ENCODE data around the gene IPO13.

The IPO13 gene

GRCh38 chr1:43913051-43913501, 33.7 kb upstream of the IPO13 start:
- Histone ChIP-seq H3K4me2 (ENCODE audit: low read length) (no peak overlapping the region), H3K27me3 (ENCODE audit: low read depth, low read length) (no peaks in the 10 kb centered on the region)

GRCh38 chr1:43913666-43914360, 32.9 kb upstream of the IPO13 start:
- Histone ChIP-seq H3K4me1 (ENCODE audit: low read length) (no peaks in the 10 kb centered on the region), H3K4me3 (ENCODE audit: low read length) (no peak overlapping the region), H3K27ac (ENCODE audit: low read length) (no peak overlapping the region), H3K9ac (ENCODE audit: low read length) (no peak overlapping the region), H3K27me3 (ENCODE audit: low read depth, low read length) (no peaks in the 10 kb centered on the region), H3K4me2 (ENCODE audit: low read length) (no peak overlapping the region), H4K20me1 (ENCODE audit: insufficient read depth, low read length) (no peaks in the 10 kb centered on the region), H3K79me2 (ENCODE audit: low read length) (no peaks in the 10 kb centered on the region), H2AFZ (ENCODE audit: low read depth, low read length) (no peak overlapping the region), H3K36me3 (replicated peaks; ENCODE audit: low read depth, low read length) (no peaks in the 10 kb centered on the region), H3K9me3 (ENCODE audit: insufficient read depth, low read length) (no peaks in the 10 kb centered on the region)
- TF ChIP-seq EZH2phosphoT487 (IDR thresholded peaks at IDR 0.05; ENCODE audit: low read depth) (no peak), CTCF (IDR thresholded peaks at IDR 0.05; ENCODE audit: low read depth, low read length) (no peak)

More at GRCh38 chr1:43913051-43913501, 33.7 kb upstream of the IPO13 start:
- TF ChIP-seq EZH2phosphoT487 (IDR thresholded peaks at IDR 0.05; ENCODE audit: low read depth) (no peak), CTCF (IDR thresholded peaks at IDR 0.05; ENCODE audit: low read depth, low read length) (no peak)
- Histone ChIP-seq H4K20me1 (ENCODE audit: insufficient read depth, low read length) (no peaks in the 10 kb centered on the region), H3K36me3 (replicated peaks; ENCODE audit: low read depth, low read length) (no peaks in the 10 kb centered on the region), H3K79me2 (ENCODE audit: low read length) (no peaks in the 10 kb centered on the region), H3K9me3 (ENCODE audit: insufficient read depth, low read length) (no peaks in the 10 kb centered on the region), H3K4me3 (ENCODE audit: low read length) (no peak overlapping the region), H3K9ac (ENCODE audit: low read length) (no peak overlapping the region), H3K4me1 (ENCODE audit: low read length) (no peaks in the 10 kb centered on the region), H3K27ac (ENCODE audit: low read length) (no peak overlapping the region), H2AFZ (ENCODE audit: low read depth, low read length) (no peak overlapping the region)

GRCh38 chr1:43914576-43915525, 31.9 kb upstream of the IPO13 start:
- no peaks in the 10 kb centered on the region for H3K36me3 ChIP-seq (replicated peaks; ENCODE audit: low read depth, low read length)
- H2AFZ ChIP-seq (ENCODE audit: low read depth, low read length) = no peak overlapping the region
- H3K4me1 ChIP-seq (ENCODE audit: low read length) = no peaks in the 10 kb centered on the region
- no peak overlapping the region for H3K9ac ChIP-seq (ENCODE audit: low read length)
- H3K9me3 ChIP-seq (ENCODE audit: insufficient read depth, low read length) = no peaks in the 10 kb centered on the region
- H3K27me3 ChIP-seq (ENCODE audit: low read depth, low read length) = no peaks in the 10 kb centered on the region
- no peaks in the 10 kb centered on the region for H3K79me2 ChIP-seq (ENCODE audit: low read length)
- H3K27ac ChIP-seq (ENCODE audit: low read length) = no peak overlapping the region
- H3K4me2 ChIP-seq (ENCODE audit: low read length) = no peak overlapping the region
- no peak for TF ChIP-seq CTCF (IDR thresholded peaks at IDR 0.05; ENCODE audit: low read depth, low read length)
- no peak for TF ChIP-seq EZH2phosphoT487 (IDR thresholded peaks at IDR 0.05; ENCODE audit: low read depth)
- no peaks in the 10 kb centered on the region for H4K20me1 ChIP-seq (ENCODE audit: insufficient read depth, low read length)
- no peak overlapping the region for H3K4me3 ChIP-seq (ENCODE audit: low read length)

- H3K27me3 ChIP-seq (ENCODE audit: low read depth, low read length) = no peaks in the 10 kb centered on the region
- no peaks in the 10 kb centered on the region for H3K36me3 ChIP-seq (replicated peaks; ENCODE audit: low read depth, low read length)
- no peak overlapping the region for H2AFZ ChIP-seq (ENCODE audit: low read depth, low read length)
- H3K4me3 ChIP-seq (ENCODE audit: low read length) = no peak overlapping the region
- no peaks in the 10 kb centered on the region for H3K79me2 ChIP-seq (ENCODE audit: low read length)
- TF ChIP-seq CTCF (IDR thresholded peaks at IDR 0.05; ENCODE audit: low read depth, low read length) (no peak), EZH2phosphoT487 (IDR thresholded peaks at IDR 0.05; ENCODE audit: low read depth) (no peak)
- H3K9ac ChIP-seq (ENCODE audit: low read length) = no peak overlapping the region
- H3K4me2 ChIP-seq (ENCODE audit: low read length) = no peak overlapping the region
- H4K20me1 ChIP-seq (ENCODE audit: insufficient read depth, low read length) = no peaks in the 10 kb centered on the region
- no peaks in the 10 kb centered on the region for H3K9me3 ChIP-seq (ENCODE audit: insufficient read depth, low read length)
- H3K27ac ChIP-seq (ENCODE audit: low read length) = no peak overlapping the region
- H3K4me1 ChIP-seq (ENCODE audit: low read length) = no peaks in the 10 kb centered on the region
Observed at GRCh38 chr1:43919906-43920305, 26.8 kb upstream of the IPO13 start.

Data from OCI-LY3 (cell line).